Neural progenitor cell (in vitro differentiated cells): ENCODE results near the gene CDK17. TPM values are rescaled to one million over a fixed set of nuclear protein-coding genes. Genes with fewer than 3 reads are reported as not detected.

Experiments used
- DNase-seq: peaks from one replicate; pipeline ENCODE4 v3.0.0-alpha.2; 2016; ENCODE audit warnings: low spot score
- H2AFZ ChIP-seq: fragments of 200-600 bp; sonication (generic); replicated peaks from 2 replicates; pipeline ENCODE4 v1.6.1; 2016; ENCODE audit warnings: antibody characterized with exemption
- H3F3A ChIP-seq: fragments of 200-600 bp; sonication (generic); 2 replicates; pipeline ENCODE4 v1.6.1; 2016; ENCODE audit warnings: antibody characterized with exemption, low read depth
- H3K27ac ChIP-seq: fragments of 200-600 bp; sonication (generic); 2 replicates; pipeline ENCODE4 v1.5.1; 2016; ENCODE audit warnings: mild to moderate bottlenecking
- H3K27me3 ChIP-seq: fragments of 200-600 bp; sonication (generic); 2 replicates; pipeline ENCODE4 v1.6.1; 2016; ENCODE audit warnings: mild to moderate bottlenecking, moderate library complexity
- H3K36me3 ChIP-seq: fragments of 200-600 bp; sonication (generic); 2 replicates; pipeline ENCODE4 v1.5.1; 2016
- H3K4me1 ChIP-seq: fragments of 200-600 bp; sonication (generic); 2 replicates; pipeline ENCODE4 v1.6.1; 2016; ENCODE audit warnings: mixed run types
- H3K4me2 ChIP-seq: fragments of 200-600 bp; sonication (generic); 2 replicates; pipeline ENCODE4 v1.6.1; 2016
- H3K4me3 ChIP-seq: fragments of 200-600 bp; sonication (generic); 2 replicates; pipeline ENCODE4 v1.5.1; 2016
- H3K79me2 ChIP-seq: fragments of 200-600 bp; sonication (generic); 2 replicates; pipeline ENCODE4 v1.6.1; 2016; ENCODE audit warnings: low read depth
- H3K9ac ChIP-seq: fragments of 200-600 bp; sonication (generic); 2 replicates; pipeline ENCODE4 v1.6.1; 2016
- H3K9me3 ChIP-seq: fragments of 200-600 bp; sonication (generic); 2 replicates; pipeline ENCODE4 v1.5.1; 2016; ENCODE audit warnings: low read depth
- H4K20me1 ChIP-seq: fragments of 200-600 bp; sonication (generic); 2 replicates; pipeline ENCODE4 v1.6.1; 2016; ENCODE audit warnings: low read depth
- H3K27ac Mint-ChIP-seq: 3 replicates; pipeline ENCODE4 v1.8.0; 2021; ENCODE audit warnings: mixed read lengths
- H3K27me3 Mint-ChIP-seq: 2 replicates; pipeline ENCODE4 v1.8.0; 2022; ENCODE audit warnings: low read depth, mild to moderate bottlenecking, inconsistent platforms, moderate library complexity, mixed read lengths; ENCODE audit not compliant: insufficient read depth
- H3K36me3 Mint-ChIP-seq: 3 replicates; pipeline ENCODE4 v1.8.0; 2021; ENCODE audit warnings: mixed read lengths
- H3K4me1 Mint-ChIP-seq: 3 replicates; pipeline ENCODE4 v1.8.0; 2021; ENCODE audit warnings: mixed read lengths
- H3K4me3 Mint-ChIP-seq: 3 replicates; pipeline ENCODE4 v1.8.0; 2021; ENCODE audit warnings: mild to moderate bottlenecking, moderate library complexity, mixed read lengths
- H3K9me3 Mint-ChIP-seq: 3 replicates; pipeline ENCODE4 v1.8.0; 2020; ENCODE audit warnings: mixed read lengths
- EZH2 ChIP-seq: fragments of 200-600 bp; sonication (generic); IDR thresholded peaks from 2 replicates; pipeline ENCODE4 v1.6.1; 2017; ENCODE audit warnings: antibody characterized with exemption, mild to moderate bottlenecking, moderate library complexity
- EZH2phosphoT487 ChIP-seq: fragments of 200-600 bp; sonication (generic); IDR thresholded peaks from 2 replicates; pipeline ENCODE4 v1.6.1; 2017; ENCODE audit warnings: antibody characterized with exemption
- total RNA-seq: library from RNA; depleted of rRNA; stranded (reverse); fragments of >200 nt; gene quantifications from 2 replicates; pipeline ENCODE4 v1.2.3, GENCODE V29; 2015; ENCODE audit warnings: low replicate concordance
- TF ChIP-seq, protein P1 (sequence below): fragments of 200-600 bp; sonication (generic); IDR thresholded peaks from 2 replicates; pipeline ENCODE4 v1.5.1; 2017; ENCODE audit warnings: antibody characterized with exemption, mild to moderate bottlenecking

CDK17 gene
- total RNA-seq, 1 donor from 2014 or later: 61.2 TPM

DNA sequence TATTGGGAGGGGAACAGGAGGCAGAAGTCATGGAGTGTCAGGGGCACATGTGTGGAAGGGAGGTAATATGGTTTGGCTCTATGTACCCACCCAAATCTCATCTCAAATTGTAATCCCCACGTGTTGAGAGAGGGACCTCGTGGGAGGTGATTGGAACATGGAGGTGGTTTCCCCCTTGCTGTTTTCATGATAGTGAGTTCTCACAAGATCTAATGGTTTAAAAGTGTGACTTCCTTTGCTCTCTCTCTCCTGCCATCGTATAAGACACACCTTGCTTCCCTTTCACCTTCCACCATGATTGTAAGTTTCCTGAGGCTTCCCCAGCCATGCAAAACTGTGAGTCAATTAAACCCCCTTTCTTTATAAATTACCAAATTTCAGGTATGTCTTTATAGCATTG lies 41.6 kb upstream of the CDK17 start:
- Mint-ChIP-seq H3K9me3 (no peaks in the 10 kb centered on the region), H3K27me3 (peaks cover 4% of the 10 kb centered on the region), H3K4me3 (no peak overlapping the region), H3K4me1 (peaks cover 3% of the 10 kb centered on the region), H3K27ac (no peak overlapping the region), H3K36me3 (no peaks in the 10 kb centered on the region)
- Histone ChIP-seq H3K27ac (no peak overlapping the region), H3K4me3 (no peak overlapping the region), H3K9ac (no peak overlapping the region), H3K27me3 (no peaks in the 10 kb centered on the region), H2AFZ (no peak overlapping the region), H3K79me2 (no peaks in the 10 kb centered on the region), H3K36me3 (no peaks in the 10 kb centered on the region), H3F3A (no peaks in the 10 kb centered on the region), H3K9me3 (no peaks in the 10 kb centered on the region), H3K4me2 (no peak overlapping the region), H4K20me1 (no peaks in the 10 kb centered on the region), H3K4me1 (no peaks in the 10 kb centered on the region)
- DNase-seq: no peak
- no peak for TF ChIP-seq EZH2
- TF ChIP-seq EZH2phosphoT487: no peak
- TF ChIP-seq, protein P1, sequence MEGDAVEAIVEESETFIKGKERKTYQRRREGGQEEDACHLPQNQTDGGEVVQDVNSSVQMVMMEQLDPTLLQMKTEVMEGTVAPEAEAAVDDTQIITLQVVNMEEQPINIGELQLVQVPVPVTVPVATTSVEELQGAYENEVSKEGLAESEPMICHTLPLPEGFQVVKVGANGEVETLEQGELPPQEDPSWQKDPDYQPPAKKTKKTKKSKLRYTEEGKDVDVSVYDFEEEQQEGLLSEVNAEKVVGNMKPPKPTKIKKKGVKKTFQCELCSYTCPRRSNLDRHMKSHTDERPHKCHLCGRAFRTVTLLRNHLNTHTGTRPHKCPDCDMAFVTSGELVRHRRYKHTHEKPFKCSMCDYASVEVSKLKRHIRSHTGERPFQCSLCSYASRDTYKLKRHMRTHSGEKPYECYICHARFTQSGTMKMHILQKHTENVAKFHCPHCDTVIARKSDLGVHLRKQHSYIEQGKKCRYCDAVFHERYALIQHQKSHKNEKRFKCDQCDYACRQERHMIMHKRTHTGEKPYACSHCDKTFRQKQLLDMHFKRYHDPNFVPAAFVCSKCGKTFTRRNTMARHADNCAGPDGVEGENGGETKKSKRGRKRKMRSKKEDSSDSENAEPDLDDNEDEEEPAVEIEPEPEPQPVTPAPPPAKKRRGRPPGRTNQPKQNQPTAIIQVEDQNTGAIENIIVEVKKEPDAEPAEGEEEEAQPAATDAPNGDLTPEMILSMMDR: no peak

DNA sequence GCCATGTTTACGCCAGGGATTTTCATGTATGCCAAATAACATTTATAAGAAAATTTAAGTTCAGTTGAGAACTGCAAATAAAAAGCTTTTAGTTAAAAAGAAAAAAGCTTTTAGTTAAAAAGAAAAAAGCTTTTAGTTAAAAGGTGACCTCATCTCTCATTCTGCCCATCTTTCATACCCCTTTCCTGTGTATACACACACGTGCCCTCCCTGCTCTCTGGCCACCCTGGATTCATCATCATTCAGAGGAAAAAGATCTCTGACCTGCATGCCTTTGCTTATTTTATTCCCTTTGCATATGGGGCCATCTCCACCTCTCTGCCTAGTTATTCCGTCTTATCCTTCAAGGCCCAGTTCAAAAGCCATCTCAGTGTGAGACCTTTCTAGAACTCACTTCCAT lies 38.1 kb upstream of the CDK17 start:
- Histone ChIP-seq H4K20me1 (no peaks in the 10 kb centered on the region), H3K4me2 (no peak overlapping the region), H3K9me3 (no peaks in the 10 kb centered on the region), H3F3A (no peaks in the 10 kb centered on the region), H3K4me3 (no peak overlapping the region), H3K4me1 (no peaks in the 10 kb centered on the region), H3K27ac (no peak overlapping the region), H2AFZ (no peak overlapping the region), H3K79me2 (no peaks in the 10 kb centered on the region), H3K36me3 (no peaks in the 10 kb centered on the region), H3K9ac (no peak overlapping the region), H3K27me3 (no peaks in the 10 kb centered on the region)
- TF ChIP-seq EZH2 (no peak), EZH2phosphoT487 (no peak)
- TF ChIP-seq, protein P1: no peak
- H3K27ac Mint-ChIP-seq: no peak overlapping the region
- H3K4me3 Mint-ChIP-seq: no peak overlapping the region
- H3K27me3 Mint-ChIP-seq: peaks cover 2% of the 10 kb centered on the region
- no peaks in the 10 kb centered on the region for H3K36me3 Mint-ChIP-seq
- DNase-seq: no peak
- peaks cover 3% of the 10 kb centered on the region for H3K4me1 Mint-ChIP-seq
- no peaks in the 10 kb centered on the region for H3K9me3 Mint-ChIP-seq

DNA sequence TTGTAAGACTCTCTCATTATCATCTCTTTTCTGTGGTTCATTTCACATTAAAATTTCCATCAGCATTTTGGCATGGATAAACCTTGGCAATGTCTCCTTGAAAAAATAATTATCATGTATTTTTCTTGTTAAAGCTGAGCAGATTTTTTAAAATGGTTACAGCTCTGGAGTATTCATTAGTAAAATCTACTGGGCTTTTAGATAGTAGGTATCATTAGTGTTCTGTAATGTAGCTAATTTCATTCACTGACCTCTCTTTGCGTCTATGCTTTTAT lies 36.9 kb upstream of the CDK17 start:
- no peaks in the 10 kb centered on the region for H3K36me3 Mint-ChIP-seq
- Histone ChIP-seq H3F3A (no peaks in the 10 kb centered on the region), H3K4me2 (no peak overlapping the region), H3K4me1 (no peaks in the 10 kb centered on the region), H3K27me3 (no peaks in the 10 kb centered on the region), H3K27ac (no peak overlapping the region), H4K20me1 (no peaks in the 10 kb centered on the region), H3K4me3 (no peak overlapping the region), H2AFZ (no peak overlapping the region), H3K9ac (no peak overlapping the region), H3K9me3 (no peaks in the 10 kb centered on the region), H3K36me3 (no peaks in the 10 kb centered on the region), H3K79me2 (no peaks in the 10 kb centered on the region)
- no peak overlapping the region for H3K4me3 Mint-ChIP-seq
- DNase-seq: no peak
- TF ChIP-seq EZH2phosphoT487: no peak
- H3K27ac Mint-ChIP-seq: no peak overlapping the region
- H3K27me3 Mint-ChIP-seq: no peaks in the 10 kb centered on the region
- H3K9me3 Mint-ChIP-seq: no peaks in the 10 kb centered on the region
- H3K4me1 Mint-ChIP-seq: peaks cover 3% of the 10 kb centered on the region

DNA sequence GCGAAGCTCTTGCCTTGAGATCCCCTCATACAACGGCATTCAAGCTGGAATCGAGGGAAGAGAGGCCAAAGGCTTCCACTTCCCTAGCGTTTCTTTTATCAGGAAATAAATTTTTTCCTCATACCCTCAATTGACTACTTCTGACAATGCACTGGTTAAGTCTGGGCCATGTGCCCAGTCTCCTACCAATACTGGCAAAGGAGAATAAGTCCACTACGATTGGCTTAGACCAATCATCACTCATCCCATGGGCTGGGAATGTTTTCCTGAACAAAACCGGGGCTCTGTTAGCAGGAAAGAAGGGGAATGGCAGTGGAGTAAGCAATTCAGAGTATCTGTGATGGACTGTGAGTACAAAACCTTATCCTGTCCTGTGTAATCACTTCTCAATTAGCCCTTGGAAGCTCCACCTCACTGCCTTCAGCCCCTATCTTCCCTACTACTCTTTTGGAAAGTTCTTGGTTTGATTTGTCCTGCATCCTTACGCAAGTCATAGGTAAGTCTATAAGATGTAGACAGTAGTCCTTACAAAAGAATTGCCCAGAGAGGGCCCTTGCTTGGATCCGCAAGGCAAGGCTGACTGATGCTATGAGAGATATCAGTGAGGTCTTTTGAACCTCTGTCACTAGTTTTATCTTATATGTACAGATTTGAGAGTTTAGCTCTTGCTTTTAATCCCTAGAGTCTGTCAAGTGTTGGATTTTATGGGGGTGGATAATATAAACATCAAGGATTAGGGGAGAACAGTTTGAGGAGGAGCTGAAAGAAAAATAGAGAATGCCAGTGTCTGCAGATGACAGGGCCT lies 36.3 kb upstream of the CDK17 start:
- Histone ChIP-seq H3K9me3 (no peaks in the 10 kb centered on the region), H3K27ac (no peak overlapping the region), H4K20me1 (no peaks in the 10 kb centered on the region), H3F3A (no peaks in the 10 kb centered on the region), H2AFZ (peak overlapping the region; percentile 3), H3K4me1 (peaks cover under 1% of the 10 kb centered on the region), H3K9ac (no peak overlapping the region), H3K4me2 (no peak overlapping the region), H3K27me3 (no peaks in the 10 kb centered on the region), H3K36me3 (no peaks in the 10 kb centered on the region), H3K79me2 (no peaks in the 10 kb centered on the region), H3K4me3 (no peak overlapping the region)
- TF ChIP-seq EZH2: no peak
- TF ChIP-seq, protein P1: no peak
- TF ChIP-seq EZH2phosphoT487: no peak
- H3K4me1 Mint-ChIP-seq: peaks cover 3% of the 10 kb centered on the region
- no peak overlapping the region for H3K4me3 Mint-ChIP-seq
- no peak for DNase-seq
- no peaks in the 10 kb centered on the region for H3K36me3 Mint-ChIP-seq
- no peak overlapping the region for H3K27ac Mint-ChIP-seq
- no peaks in the 10 kb centered on the region for H3K27me3 Mint-ChIP-seq
- no peaks in the 10 kb centered on the region for H3K9me3 Mint-ChIP-seq
